Sigmoid colon (tissue), 4 donors: ENCODE results near the gene OGG1.

Experiments used
- EP300 ChIP-seq, 4 donors: sonication (generic); formaldehyde crosslinking; IDR thresholded peaks; one replicate each; pipeline ENCODE4 v1.6.1; 2017; ENCODE audit warnings: antibody characterized with exemption in 4 of 4
- POLR2A ChIP-seq, 2 donors: fragments of 450-650 bp; IDR thresholded peaks; one replicate each; pipeline ENCODE4 v1.6.1; 2016; ENCODE audit warnings: antibody characterized with exemption in 2 of 2, mild to moderate bottlenecking in 2 of 2, moderate library complexity in 2 of 2

- TF ChIP-seq EP300 (IDR thresholded peaks at IDR 0.05) = no peak
- TF ChIP-seq POLR2A (IDR thresholded peaks at IDR 0.05) = no peak
Measured at GRCh38 chr3:9744162-9744561, 5.6 kb upstream of the OGG1 start.
